Fibroblast of skin of back (primary cell): ENCODE measurements around the gene GTF2I.
"Not testable (repeated sequence)": the region's sequence is repeated elsewhere in the genome, so short reads cannot be mapped to it uniquely, and the experiment has no call there.

Experiments
- DNase-seq: peaks from one replicate; pipeline ENCODE4 v3.0.0-alpha.2; 2013

The GTF2I gene

GRCh38 chr7:74656837-74657691, 454 bp upstream of the GTF2I start:
- peak; percentile 96 for DNase-seq

GRCh38 chr7:74658178-74659004, 873 bp downstream of the GTF2I start:
- DNase-seq = peak; percentile 92

- DNase-seq = not testable (repeated sequence)
Measured at GRCh38 chr7:74660202-74660601, 2.7 kb downstream of the GTF2I start.

- DNase-seq = peak; percentile 36
Measured at GRCh38 chr7:74661836-74662794, 4.6 kb downstream of the GTF2I start.

GRCh38 chr7:74665296-74665938, 7.9 kb downstream of the GTF2I start:
- no peak for DNase-seq

GRCh38 chr7:74667013-74667412, 9.5 kb downstream of the GTF2I start:
- not testable (repeated sequence) for DNase-seq

- DNase-seq = not testable (repeated sequence)
Measured at GRCh38 chr7:74667520-74667919, 10.0 kb downstream of the GTF2I start.

- DNase-seq = no peak
Measured at GRCh38 chr7:74671602-74672001, 14.1 kb downstream of the GTF2I start.

- no peak for DNase-seq
Measured at GRCh38 chr7:74672343-74672915, 14.9 kb downstream of the GTF2I start.

- no peak for DNase-seq
Measured at GRCh38 chr7:74674166-74674565, 16.6 kb downstream of the GTF2I start.

- no peak for DNase-seq
Measured at GRCh38 chr7:74682829-74683228, 25.3 kb downstream of the GTF2I start.

- no peak for DNase-seq
Measured at GRCh38 chr7:74683799-74684198, 26.3 kb downstream of the GTF2I start.

- no peak for DNase-seq
Measured at GRCh38 chr7:74684473-74684872, 27.0 kb downstream of the GTF2I start.

GRCh38 chr7:74684921-74685320, 27.4 kb downstream of the GTF2I start:
- no peak for DNase-seq

- DNase-seq = no peak
Measured at GRCh38 chr7:74690474-74690873, 33.0 kb downstream of the GTF2I start.

GRCh38 chr7:74704419-74704818, 46.9 kb downstream of the GTF2I start:
- DNase-seq = not testable (repeated sequence)

- no peak for DNase-seq
Measured at GRCh38 chr7:74707238-74707637, 49.7 kb downstream of the GTF2I start.

GRCh38 chr7:74708569-74709275, 51.2 kb downstream of the GTF2I start:
- DNase-seq = no peak

GRCh38 chr7:74709880-74710671, 52.6 kb downstream of the GTF2I start:
- DNase-seq = no peak

GRCh38 chr7:74713567-74713966, 56.0 kb downstream of the GTF2I start:
- no peak for DNase-seq
